NCI-H82 treated with DMSO at 0.1 percent for 48 hours (cell line): Measurements from ENCODE around the gene EP400.
"Not testable (repeated sequence)": the region's sequence is repeated elsewhere in the genome, so short reads cannot be mapped to it uniquely, and the experiment has no call there.

Experiments
- DNase-seq: peaks from one replicate; lab custom pipeline; 2025; ENCODE audit not compliant: unreplicated experiment; lab: John Stamatoyannopoulos, UW

Gene EP400

DNA sequence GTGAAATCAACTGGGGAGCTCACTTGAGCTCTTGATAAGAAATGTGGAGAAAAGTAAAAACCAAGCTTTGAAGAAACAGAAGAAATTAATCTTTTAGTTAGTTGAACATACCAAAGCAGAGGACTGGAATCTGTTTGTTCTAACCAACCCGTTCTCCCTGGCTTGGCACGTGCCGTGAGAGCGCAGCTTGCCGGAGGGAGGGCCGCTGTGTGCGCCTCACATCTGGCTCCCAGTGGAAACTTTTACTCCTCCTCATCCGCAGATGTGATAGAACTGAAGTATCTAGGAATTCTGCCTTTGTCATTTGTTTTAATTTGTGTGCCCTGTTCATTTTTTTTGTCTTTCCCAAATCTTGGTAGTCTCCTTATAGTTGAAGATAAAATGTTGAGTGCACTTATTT is 129.5 kb downstream of the EP400 start:
- no peak for DNase-seq

DNA sequence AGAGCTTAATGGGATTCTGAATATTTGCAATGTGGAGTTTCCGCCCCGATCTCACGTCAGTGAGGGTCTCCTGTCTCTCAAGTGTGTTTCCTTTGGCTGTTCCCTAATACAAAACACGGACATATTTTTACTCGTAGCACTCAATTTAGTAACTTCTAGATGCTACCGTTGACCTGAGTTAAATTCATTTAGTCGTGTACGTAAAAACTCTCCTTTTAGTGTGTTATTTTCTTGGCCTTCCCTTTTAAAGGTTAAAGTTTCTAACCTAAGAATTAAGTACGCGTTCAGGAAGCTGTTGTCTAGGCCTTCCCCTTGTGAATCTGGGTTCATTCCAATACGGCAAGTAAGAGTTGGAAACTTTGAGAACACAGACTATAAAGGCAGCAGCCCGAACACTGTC is 130.0 kb downstream of the EP400 start:
- DNase-seq, result no peak

DNA sequence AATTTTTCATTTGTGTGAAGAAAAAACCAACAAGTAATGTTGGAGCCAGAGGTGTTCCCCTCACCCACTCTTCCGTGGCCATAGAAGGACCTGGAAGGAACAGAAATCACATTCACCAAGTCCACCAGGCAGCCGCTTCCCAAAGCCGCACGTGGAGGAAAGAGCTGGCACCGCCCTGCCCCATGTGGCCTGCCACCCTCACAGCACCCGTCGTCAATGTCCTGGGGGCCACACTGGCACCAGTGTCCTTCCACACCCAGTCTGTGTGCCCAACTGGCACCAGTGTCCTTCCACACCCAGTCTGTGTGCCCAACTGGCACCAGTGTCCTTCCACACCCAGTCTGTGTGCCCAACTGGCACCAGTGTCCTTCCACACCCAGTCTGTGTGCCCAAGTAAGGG is 130.8 kb downstream of the EP400 start:
- DNase-seq, result not testable (repeated sequence)

DNA sequence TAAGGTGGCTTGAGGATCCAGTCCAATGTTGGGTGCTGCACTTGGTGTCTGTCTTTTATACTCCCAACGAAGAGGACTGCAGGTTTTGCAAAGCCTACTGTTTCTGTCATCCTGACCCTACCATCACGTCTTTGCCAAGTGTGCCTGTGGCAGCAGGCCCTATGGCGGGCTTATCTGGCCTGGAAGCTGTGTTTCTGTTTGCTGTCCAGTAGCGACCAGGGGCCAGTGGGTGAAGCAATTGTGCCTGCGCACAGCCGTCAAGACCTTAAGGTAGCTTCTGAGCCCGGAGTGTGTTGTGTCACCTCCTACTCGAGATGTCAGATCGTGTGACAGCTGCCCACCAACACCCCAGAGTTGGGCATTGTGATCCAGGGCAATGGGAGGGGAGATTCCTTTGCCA is 131.7 kb downstream of the EP400 start:
- no peak for DNase-seq

DNA sequence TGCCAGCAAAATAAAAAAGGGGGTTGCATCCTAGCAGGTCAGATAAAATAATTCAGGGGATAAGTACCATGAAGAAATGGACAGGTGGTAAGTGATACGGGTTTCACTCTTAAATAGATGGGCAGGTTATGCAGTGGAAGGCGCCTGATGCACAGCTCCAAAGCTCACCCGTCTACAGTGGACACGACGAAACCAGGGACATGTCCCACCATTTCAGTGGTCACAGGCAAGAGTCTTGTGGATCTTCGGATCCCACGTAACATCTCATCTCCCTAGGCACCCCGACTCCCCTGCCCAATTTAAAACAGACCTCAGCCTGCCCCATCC is 133.8 kb downstream of the EP400 start:
- no peak for DNase-seq

DNA sequence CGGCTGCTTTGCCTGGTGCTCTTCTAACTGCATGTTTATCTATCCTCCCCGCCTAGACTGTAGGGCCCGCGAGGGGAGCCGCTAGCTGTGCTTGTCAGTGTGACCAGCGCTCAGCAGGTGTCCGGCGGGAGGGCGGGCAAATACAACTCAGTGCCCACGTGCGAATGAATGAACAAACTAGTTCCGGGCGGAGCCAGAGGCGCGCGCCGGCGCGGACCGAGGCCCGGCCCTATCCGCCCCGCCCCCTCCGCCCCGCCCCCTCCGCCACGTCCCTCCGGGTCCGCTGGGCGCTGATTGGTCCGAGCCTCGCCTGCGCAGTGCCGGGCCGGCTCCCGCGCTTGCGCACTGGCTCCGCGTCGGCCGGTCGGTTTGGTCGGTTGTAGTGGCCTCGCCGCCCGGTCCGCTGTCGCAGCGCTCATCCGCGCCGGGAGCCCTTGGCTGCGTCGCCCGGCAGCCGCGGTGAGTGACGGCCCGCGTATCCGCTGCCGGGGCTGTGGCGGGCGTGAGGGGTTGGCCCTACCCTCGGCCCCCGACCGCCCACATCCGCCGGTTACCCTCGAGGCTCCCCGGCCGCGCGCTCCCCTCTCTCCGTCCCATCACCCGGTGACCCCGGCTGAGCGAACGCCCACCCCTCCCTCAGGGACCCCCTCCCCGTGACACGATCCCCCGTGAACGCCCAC is 134.3 kb downstream of the EP400 start:
- peak; percentile 79 for DNase-seq

DNA sequence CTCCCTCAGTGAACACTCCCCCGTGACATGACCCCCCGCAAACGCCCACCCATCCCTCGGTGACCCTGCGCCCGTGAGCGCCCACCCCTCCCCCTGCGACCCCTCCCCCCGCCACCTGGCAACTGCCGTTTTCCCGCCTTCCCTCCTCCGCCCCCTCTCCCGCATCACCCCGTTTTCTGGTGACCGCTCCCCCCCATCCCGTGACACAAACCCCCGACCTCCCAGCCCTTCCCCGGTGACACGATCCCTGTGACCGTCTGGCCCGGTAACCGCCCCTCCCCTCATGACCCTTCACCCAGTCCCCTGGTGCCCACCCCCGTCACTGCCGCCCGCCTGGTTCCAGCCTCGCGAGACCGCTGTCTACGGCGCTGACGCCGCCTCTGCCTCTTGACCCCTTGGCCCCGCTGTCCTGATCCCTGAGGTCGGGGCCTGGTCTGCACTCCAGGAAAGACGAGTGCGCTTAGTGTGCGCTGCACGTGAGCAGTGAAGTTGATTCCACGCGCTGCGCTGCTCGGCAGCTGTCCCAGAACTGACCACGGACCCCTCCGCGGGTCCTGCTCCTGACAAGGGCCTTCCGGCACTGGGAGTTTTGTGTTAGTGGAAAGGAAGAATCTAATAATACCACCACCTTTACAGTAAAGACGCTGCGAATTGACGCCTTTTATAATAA is 135.0 kb downstream of the EP400 start:
- DNase-seq, result peak; percentile 38

DNA sequence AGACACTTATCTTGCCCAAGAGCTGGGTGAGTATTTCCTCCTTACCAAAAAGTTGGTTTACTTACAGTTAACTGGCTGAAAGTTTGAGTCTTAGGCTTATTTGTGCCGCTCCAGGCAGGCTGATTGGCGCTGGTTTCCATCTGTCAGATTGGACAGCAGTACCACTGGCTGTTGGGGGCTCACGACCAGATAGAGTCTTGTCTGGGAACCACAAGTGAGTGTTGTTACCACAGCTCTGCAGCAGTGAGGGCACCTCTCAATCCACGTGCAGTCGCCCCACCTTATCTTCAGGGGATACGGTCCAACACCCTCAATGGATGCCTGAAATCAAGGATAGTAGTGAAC is 135.5 kb downstream of the EP400 start:
- DNase-seq, result no peak

DNA sequence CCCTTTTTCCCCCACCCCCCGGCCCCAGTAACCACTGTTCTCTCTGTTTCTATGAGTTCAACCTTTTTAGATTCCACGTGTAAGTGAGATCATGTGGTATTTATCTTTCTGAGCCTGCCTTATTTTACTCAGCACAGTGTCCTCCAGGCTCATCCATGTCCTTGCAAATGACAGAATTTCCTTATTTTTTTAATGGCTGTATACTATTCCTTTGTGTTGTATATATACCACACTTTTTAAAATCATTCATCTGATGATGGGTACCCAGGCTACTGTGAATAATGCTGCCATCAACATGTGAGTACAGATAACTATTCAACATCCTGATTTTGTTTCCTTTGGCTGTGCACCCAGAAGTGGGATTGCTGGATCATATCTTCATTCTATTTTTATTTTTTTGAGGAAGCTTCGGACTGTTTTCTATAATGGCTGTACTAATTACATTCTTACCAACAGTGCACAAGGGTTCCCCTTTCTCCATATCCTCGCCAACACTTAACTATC is 139.7 kb downstream of the EP400 start:
- DNase-seq, result no peak

DNA sequence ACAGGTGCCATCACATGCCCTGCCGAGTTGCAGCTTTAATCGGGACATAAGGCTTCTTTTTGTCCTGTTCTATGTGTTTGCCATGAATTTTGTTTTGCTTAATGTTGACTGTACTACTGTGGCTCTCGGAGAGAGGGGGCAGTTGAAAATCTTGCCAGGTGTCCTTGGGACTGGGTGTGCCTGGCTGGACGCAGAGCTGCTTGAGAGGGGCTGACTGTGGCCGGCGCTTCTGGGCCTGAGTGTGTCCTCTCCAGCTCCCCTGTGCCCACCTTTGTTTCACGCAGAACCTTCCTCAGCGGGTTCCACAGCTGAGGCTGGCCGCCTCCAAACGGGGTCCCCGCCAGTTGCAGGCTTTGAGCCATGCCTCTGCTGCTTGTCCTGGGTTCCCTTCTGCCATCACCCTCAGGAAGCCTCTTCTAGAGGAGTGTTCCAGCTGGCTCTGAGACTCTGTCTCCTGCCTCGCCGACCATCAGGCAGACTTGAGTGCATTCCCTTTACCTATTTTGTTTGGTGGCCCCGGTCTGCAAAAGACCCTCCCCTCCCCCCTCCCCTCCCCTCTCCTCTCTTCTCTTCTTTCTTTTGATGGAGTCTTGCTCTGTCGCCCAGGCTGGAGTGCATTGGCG is 144.6 kb downstream of the EP400 start:
- DNase-seq, result no peak

DNA sequence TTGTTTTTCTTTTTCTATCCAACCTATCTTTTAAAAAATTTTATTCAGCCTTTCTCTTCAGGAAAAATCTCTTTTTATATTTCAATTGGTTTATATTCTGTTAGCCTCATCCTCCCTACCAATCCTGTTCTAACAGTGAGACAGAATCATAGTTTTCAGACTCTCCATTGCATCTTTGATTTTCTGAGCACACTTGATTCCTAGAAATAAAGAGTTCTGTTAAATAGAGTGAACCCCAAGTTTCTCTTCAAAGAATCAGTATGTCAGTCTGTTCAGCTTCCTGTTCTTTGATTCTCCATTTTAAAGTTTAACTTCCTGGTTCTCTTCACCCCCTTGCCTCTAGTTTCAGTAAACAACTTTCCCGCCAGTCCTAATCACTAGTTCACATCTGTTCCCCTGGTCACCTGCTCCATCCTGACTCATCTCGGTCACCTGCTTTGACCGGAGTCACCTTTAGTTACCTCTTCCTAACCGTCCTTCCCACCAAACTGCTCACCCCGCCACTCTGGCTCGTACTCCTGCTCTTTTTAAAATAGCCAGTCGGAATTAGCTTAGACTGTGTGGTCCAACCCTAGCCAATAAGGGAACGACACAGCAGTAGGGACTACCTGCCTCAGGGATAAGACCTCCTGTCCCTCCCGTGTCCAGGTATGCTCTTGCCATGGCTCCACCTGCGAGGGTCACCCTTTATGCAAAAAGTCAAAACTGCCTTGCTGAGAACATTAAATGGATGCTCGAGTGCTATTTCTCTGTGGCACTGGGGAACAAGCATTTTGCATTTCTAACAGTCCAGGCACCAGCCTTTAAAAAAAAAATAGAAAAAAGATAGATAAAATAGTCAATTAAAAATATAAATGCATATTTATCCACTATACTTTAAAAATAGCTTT is 146.0 kb downstream of the EP400 start:
- no peak for DNase-seq

DNA sequence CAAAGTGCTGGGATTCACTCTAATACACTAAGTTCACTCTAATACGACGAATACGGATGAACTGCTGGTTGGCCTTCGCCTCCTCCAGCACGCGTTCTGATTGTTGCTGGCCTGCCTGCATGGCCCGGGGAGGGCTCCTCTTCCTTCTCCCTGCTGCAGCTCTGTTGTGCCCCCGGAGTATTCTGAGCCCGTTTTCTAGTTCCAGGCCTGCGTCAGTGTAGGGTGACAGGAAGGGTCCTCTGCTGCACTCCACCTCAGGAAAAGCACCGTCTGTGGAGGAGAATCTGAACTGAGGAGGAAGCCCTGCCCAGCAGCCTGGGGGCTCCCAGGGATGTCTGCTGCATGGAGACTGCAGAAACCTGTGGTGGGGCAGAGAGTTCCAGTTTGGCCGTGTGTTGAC is 150.0 kb downstream of the EP400 start:
- no peak for DNase-seq

DNA sequence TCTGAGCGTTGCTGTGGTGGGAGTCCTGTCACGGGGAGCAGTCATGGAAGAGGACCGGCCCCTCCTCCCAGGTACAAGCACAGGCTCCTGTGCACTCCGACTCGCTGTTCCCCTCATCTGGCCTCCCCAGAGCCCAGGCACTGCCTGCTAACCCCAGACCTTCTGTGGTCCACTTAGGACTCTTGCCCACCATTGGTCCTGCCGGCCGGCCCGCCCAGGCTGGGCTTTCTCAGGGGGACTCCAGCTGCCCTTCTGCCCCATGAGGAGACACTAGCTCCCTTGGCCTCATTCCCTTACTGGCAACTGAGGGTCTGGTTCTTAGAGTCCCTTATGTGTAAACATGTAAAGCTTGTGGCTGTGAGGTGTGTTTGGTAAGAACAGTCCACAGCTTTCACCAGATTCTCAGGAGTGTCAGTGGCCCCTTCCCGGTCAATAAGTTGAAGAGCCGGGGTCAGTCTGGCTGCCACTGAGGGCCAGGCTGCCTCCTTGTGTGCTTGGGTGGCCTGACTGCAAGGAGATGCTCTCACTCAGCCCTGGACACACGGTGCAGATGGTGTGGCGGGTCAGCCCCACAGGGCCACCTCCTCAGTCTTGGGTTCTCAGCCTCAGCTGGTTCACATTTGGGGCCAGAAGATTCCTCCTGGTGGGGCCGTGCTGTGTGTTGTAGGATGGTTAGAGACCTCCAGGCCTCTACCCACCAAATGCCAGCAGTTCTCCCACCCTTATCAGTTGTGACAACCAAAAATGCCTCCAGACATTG is 150.7 kb downstream of the EP400 start:
- DNase-seq, result no peak

DNA sequence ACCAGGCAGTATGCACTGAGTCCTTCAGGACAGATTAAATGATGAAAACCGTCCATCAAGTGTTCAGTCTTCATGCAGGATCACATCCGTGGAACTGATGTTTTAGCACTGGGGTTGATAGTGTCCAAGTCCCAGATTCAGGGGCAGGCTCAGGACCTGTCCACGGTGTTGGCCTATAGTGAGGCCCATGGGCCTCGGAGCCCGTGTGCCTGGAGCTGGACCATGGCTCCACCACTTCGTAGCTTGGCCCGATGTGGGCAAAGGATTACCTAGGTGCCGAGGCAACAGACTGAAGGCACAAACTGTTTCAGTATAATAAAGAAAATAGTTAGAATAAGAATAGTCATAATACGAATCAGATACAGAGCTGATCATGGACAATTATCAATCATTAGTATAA is 152.6 kb downstream of the EP400 start:
- DNase-seq, result no peak

DNA sequence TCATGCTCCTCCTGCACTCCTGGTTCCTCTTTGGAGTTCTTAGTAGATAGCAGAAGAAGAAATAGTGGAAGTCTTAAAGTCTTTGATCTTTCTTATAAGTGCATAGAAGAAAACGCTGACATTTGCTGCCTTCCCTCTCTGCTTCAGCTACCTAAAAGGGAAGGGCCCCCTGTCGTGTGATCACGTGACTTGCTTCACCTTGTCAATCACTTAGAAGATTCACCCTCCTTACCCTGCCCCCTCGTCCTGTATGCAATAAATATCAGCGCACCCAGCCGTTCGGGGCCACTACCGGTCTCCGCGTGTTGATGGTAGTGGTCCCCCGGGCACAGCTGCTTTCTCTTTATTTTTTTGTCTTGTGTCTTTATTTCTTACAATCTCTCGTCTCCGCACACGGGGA is 153.3 kb downstream of the EP400 start:
- DNase-seq, result not testable (repeated sequence)

DNA sequence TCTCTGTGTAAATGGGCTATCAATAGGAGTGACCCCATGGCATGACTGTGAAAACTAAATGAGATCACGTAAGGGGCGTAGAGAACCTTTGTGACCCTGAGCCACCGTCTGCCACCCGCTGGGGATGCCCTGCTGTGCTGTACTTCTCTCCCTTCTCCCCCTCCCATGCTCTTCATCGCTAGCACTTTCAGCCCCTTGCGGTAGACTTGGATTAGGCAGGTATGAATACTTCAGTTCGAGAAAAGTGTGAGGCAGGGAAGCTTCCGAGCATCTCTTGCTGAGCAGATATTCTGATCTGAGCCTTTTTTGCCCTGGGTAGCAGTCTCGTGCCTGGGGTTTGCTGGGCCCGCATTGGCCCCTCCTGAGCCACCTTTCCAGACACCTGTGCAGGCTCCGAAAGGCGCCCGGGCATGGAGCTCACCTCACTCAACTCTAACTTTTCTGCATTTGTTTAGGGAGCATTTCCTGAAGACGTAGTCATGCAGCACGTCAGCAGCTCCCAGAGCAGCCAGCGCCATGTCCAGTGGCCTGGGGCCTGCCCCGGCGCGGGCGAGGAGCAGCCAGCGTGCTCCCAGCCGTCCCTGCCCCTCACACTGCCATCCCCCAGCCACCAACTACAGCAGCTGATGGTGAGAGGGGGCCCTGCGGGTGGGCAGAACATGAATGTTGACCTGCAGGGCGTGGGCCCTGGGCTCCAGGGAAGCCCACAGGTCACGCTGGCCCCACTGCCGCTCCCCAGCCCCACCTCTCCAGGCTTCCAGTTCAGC is 154.0 kb downstream of the EP400 start:
- no peak for DNase-seq

DNA sequence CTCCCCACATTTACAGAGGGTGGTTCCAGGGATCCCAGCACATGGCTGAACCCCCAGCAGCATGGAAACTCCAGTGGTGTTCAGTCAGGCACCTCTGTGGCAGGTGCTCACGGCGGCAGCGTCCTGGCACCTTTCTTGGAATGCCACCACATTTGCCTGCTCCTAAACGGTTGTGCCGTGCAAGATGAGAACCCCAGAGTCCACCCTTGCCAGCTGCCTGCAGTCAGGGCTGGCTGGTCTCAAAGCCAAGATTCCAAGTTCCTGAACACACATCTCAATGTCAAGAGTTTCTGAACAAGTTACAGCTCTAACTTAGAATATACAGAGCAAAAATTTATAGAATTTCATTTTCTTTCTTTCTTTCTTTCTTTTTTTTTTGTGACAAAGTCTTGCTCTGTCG is 155.7 kb downstream of the EP400 start:
- DNase-seq, result no peak

DNA sequence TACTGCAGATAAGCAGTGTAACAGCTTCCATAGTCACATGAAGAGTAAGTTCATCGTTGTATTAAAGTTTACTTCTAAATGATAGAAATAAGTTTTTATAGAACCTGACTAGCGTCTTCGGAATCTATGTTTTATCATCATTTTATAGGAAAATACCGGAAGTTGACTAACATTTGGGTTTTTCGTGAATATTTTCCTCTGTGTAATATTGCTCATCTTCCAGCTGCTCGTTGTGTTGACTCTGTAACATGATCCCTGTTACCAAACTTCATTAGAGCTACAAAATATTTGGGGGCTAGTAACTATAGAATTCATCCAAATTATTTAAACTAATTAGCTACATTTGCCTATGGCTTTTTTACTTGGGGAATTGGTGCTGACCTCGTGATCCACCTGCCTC is 157.2 kb downstream of the EP400 start:
- no peak for DNase-seq

DNA sequence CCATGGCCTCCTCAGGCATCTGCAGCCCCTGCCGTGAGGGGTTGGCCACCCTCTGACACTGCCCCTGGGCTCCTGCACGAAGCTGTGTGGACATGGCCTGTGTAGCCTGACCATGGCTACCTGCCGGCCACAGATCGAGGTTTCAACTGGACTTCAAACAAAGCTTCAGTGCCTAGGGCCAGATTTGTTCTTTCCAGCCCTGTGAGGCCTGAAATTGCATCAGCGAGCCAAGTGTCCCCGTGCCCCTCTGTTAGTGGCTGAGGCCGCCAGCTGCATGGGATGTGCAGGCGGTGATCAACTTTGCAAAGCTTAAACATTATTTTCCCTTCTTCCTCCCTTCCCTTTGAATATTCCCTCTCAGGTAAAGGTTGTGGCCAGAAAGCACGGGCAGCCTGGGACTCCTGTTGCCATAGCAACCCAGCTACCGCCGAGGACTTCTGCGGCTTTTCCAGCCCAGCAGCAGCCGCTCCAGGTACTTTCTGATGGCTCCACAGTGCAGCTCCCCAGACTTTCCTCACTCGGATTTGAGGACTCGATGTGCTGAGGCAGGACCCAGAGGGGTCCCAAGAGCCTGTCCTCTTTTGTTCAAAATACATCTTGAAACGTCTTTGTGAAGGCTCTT is 158.6 kb downstream of the EP400 start:
- no peak for DNase-seq

DNA sequence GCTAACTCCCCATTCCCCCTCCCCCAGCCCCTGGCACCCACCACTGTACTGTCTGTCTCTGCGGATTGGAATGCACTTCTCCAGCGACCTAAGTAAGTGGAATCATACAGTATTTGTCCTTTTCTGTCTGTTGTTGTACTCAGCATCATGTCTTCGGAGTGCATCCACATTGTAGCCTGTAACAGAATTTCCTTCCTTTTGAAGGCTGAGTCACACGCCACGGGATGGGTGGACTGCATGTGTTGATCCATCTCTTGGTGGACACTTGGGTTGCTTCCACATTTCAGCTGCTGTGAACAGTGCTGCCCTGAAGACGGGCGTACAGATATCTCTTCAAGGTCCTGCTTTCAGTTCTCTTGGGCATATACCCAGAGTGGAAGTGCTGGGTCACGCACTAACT is 160.0 kb downstream of the EP400 start:
- DNase-seq, result no peak
